ENCODE measurements around the gene MREG. TPM values are rescaled to one million over a fixed set of nuclear protein-coding genes. Genes with fewer than 3 reads are reported as not detected.

Gene MREG
- total and polyA plus RNA-seq, 10 of the 15 experiments (the other 5 are each of a cell fraction or from before 2014, with no cell fraction given) = 6.9 to 45.0 (median 28.5) TPM

- no peak for TF ChIP-seq MLLT1 (IDR thresholded peaks at IDR 0.05)
- TF ChIP-seq BHLHE40 (IDR thresholded peaks at IDR 0.05; ENCODE audit: borderline replicate concordance in 1 of 2, low read depth in 2 of 2, low read length in 1 of 2) = no peak
- TF ChIP-seq HSF1 (IDR thresholded peaks at IDR 0.05; ENCODE audit: low read depth, low read length) = no peak
Measured at GRCh38 chr2:215985257-215985656, 28.1 kb downstream of the MREG start (continued).

- TF ChIP-seq ZNF592 (IDR thresholded peaks at IDR 0.05) = no peak
- DNase-seq (ENCODE audit: low read depth, low spot score) = no peak
- no peak overlapping the region for H3K4me2 ChIP-seq (ENCODE audit: control insufficient read depth, insufficient read depth)
- peaks cover 4 to 5% of the 10 kb centered on the region in 2 experiments; a peak in 3 of 4 replicates for H3K36me3 ChIP-seq (ENCODE audit: control insufficient read depth in 2 of 2, insufficient read depth in 2 of 2, low read length in 1 of 2)
- no peak overlapping the region for H3K4me3 ChIP-seq
- WGBS (ENCODE audit: insufficient coverage, insufficient replicate concordance, low lambda C conversion rate, missing lambda C conversion rate) = 50% methylated on average over 2 of the region's 2 CpGs
- no peak overlapping the region for H2AFZ ChIP-seq (ENCODE audit: control insufficient read depth, low read depth, low read length)
- H3K79me2 ChIP-seq (ENCODE audit: control insufficient read depth, insufficient read depth, low read length) = peaks cover 23% of the 10 kb centered on the region
- RAD21 ChIA-PET (ENCODE audit: unreplicated experiment) = interaction anchor here (1.3 kb wide), 1 partner anchor 31 kb away, joined by 3 read pairs; no protein-coding TSS in a partner anchor
- in situ Hi-C loops (cut with MboI) (no loop called here), intact Hi-C loops (cut with micrococcal nuclease; ENCODE audit: unreplicated experiment) (no loop called here)
- no TSS peak for BruUV-seq (replicated peaks)
- ATAC-seq = no peak
- H3K9me3 ChIP-seq (replicated peaks; ENCODE audit: control insufficient read depth, insufficient read depth, low read length) = peaks cover 12% of the 10 kb centered on the region; the same call in 2 of the 3 replicates
- no peak for FAIRE-seq
- H4K20me1 ChIP-seq (ENCODE audit: control insufficient read depth, insufficient read depth) = no peaks in the 10 kb centered on the region
- SMC1A ChIA-PET (ENCODE audit: uncharacterized antibody, unreplicated experiment) = interaction anchor here (0.9 to 2.3 kb wide), 9 partner anchors 9 to 211 kb away, joined by 3 to 9 read pairs (median 6); no protein-coding TSS in a partner anchor
- CTCF ChIA-PET = interaction anchor here (1.4 to 3.0 kb wide), 4 partner anchors 12 to 38 kb away, joined by 4 to 18 read pairs (median 10); no protein-coding TSS in a partner anchor
- no peak overlapping the region for H3K9ac ChIP-seq (ENCODE audit: control insufficient read depth, insufficient read depth, low read length)
- H3K4me1 ChIP-seq (ENCODE audit: control insufficient read depth, insufficient read depth, low read length) = peaks cover 15% of the 10 kb centered on the region
- POLR2A ChIA-PET = interaction anchor here (0.6 to 1.7 kb wide), 2 partner anchors 26 to 27 kb away, joined by 5 to 6 read pairs; no protein-coding TSS in a partner anchor
- no peaks in the 10 kb centered on the region for H3K27me3 ChIP-seq (replicated peaks in 1 of 2; ENCODE audit: control insufficient read depth in 2 of 2, insufficient read depth in 2 of 2, low read length in 1 of 2)
- no peak overlapping the region for H3K27ac ChIP-seq (ENCODE audit: control insufficient read depth, insufficient read depth)
Measured at GRCh38 chr2:215984661-215985060, 28.7 kb downstream of the MREG start.
